ENCODE data around the gene UIMC1.

DNA sequence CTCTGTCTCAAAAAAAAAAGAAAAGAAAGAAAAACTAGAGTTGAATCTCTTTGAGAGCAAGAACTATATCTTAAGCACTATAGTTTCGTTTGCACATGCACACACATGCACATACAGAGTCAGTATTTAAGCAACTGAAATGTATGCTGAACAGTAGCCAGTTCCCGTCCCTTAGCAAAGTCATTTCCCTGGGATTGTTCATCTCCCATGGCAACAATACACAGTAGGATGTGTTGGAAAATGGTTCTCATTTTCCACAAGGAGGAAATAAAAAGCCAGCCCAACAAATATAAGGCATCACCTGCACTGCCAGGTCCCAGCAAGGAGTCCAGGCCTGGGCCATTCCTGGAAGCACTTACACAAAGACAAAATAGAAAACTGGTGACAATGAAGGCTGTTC, 11.8 kb upstream of the UIMC1 start:
- TF ChIP-seq, protein P1, sequence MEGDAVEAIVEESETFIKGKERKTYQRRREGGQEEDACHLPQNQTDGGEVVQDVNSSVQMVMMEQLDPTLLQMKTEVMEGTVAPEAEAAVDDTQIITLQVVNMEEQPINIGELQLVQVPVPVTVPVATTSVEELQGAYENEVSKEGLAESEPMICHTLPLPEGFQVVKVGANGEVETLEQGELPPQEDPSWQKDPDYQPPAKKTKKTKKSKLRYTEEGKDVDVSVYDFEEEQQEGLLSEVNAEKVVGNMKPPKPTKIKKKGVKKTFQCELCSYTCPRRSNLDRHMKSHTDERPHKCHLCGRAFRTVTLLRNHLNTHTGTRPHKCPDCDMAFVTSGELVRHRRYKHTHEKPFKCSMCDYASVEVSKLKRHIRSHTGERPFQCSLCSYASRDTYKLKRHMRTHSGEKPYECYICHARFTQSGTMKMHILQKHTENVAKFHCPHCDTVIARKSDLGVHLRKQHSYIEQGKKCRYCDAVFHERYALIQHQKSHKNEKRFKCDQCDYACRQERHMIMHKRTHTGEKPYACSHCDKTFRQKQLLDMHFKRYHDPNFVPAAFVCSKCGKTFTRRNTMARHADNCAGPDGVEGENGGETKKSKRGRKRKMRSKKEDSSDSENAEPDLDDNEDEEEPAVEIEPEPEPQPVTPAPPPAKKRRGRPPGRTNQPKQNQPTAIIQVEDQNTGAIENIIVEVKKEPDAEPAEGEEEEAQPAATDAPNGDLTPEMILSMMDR (conservative IDR thresholded peaks at IDR 0.05 in 1 of 2, IDR thresholded peaks at IDR 0.05 in 1 of 2; ENCODE audit: extremely low read depth in 1 of 2, insufficient read depth in 1 of 2, low read depth in 1 of 2, low read length in 2 of 2), result no peak
- no peak for TF ChIP-seq EZH2 (IDR thresholded peaks at IDR 0.05; ENCODE audit: borderline replicate concordance, low read length)
